ENCODE results near the gene FOXP1. TPM values are rescaled to one million over a fixed set of nuclear protein-coding genes. Genes with fewer than 3 reads are reported as not detected.

Gene FOXP1
- total and polyA plus RNA-seq, 5 experiments from 2014 or later = 280 to 443 (median 382) TPM

- peak in 1 of 2 donors; percentile 16 for ATAC-seq
- no peaks in the 10 kb centered on the region for H3K27me3 Mint-ChIP-seq
- H3K4me1 Mint-ChIP-seq = peaks cover 40 to 75% (median 59%) of the 10 kb centered on the region in 4 donors
- H3K27ac Mint-ChIP-seq = peak overlapping the region; percentile 8 to 87 (median 75)
- DNase-seq = no peak
- POLR2A ChIA-PET = no interaction called here
- peaks cover 0 to 65% (median 17%) of the 10 kb centered on the region in 3 donors for H3K36me3 Mint-ChIP-seq
- H3K4me3 Mint-ChIP-seq = peak overlapping the region in 1 of 10 donors; percentile 8
- H3K9me3 Mint-ChIP-seq = no peaks in the 10 kb centered on the region
These were observed 433.3 kb downstream of the FOXP1 start for GRCh38 chr3:71149959-71150954.

- POLR2A ChIA-PET = no interaction called here
- Mint-ChIP-seq H3K27me3 (no peaks in the 10 kb centered on the region), H3K4me1 (peaks cover 40 to 76% (median 67%) of the 10 kb centered on the region in 4 donors), H3K9me3 (no peaks in the 10 kb centered on the region), H3K4me3 (no peak overlapping the region), H3K36me3 (peaks cover 0 to 64% (median 18%) of the 10 kb centered on the region in 3 donors), H3K27ac (peak overlapping the region in 8 of 10 donors; percentile 28 to 85 (median 62))
- ATAC-seq (no peak), DNase-seq (no peak)
These were observed 435.0 kb downstream of the FOXP1 start for GRCh38 chr3:71148455-71149060.

GRCh38 chr3:71146673-71147072, 436.9 kb downstream of the FOXP1 start:
- H3K4me3 Mint-ChIP-seq = no peak overlapping the region
- no peak for DNase-seq
- peaks cover 41 to 74% (median 68%) of the 10 kb centered on the region in 4 donors for H3K4me1 Mint-ChIP-seq
- no peaks in the 10 kb centered on the region for H3K27me3 Mint-ChIP-seq
- POLR2A ChIA-PET = no interaction called here
- H3K9me3 Mint-ChIP-seq = no peaks in the 10 kb centered on the region
- H3K36me3 Mint-ChIP-seq = peaks cover 0 to 62% (median 15%) of the 10 kb centered on the region in 3 donors
- ATAC-seq = no peak
- peak overlapping the region in 9 of 10 donors; percentile 45 to 93 (median 74) for H3K27ac Mint-ChIP-seq

- Mint-ChIP-seq H3K27me3 (no peaks in the 10 kb centered on the region), H3K27ac (peak overlapping the region in 9 of 10 donors; percentile 12 to 86 (median 49)), H3K36me3 (peaks cover 5 to 64% (median 15%) of the 10 kb centered on the region in 3 donors), H3K4me3 (no peak overlapping the region), H3K9me3 (no peaks in the 10 kb centered on the region), H3K4me1 (peaks cover 41 to 78% (median 66%) of the 10 kb centered on the region in 4 donors)
- no peak for ATAC-seq
- no peak for DNase-seq
- POLR2A ChIA-PET = interaction anchor here (0.6 to 1.8 kb wide), 2 partner anchors 15 to 122 kb away, joined by 3 to 6 read pairs; no protein-coding TSS in a partner anchor
These were observed 437.6 kb downstream of the FOXP1 start for GRCh38 chr3:71145954-71146353.

GRCh38 chr3:71144525-71145253, 438.8 kb downstream of the FOXP1 start:
- Mint-ChIP-seq H3K4me3 (peak overlapping the region in 2 of 10 donors; percentile 11 to 40), H3K4me1 (peaks cover 41 to 81% (median 67%) of the 10 kb centered on the region in 4 donors), H3K27ac (peak overlapping the region; percentile 36 to 89 (median 84)), H3K36me3 (peaks cover 5 to 66% (median 21%) of the 10 kb centered on the region in 3 donors), H3K9me3 (no peaks in the 10 kb centered on the region), H3K27me3 (no peaks in the 10 kb centered on the region)
- ATAC-seq (peak in 1 of 2 donors; percentile 11), DNase-seq (no peak)
- POLR2A ChIA-PET = interaction anchor here (1.2 to 1.8 kb wide), 2 partner anchors 9 to 14 kb away, joined by 4 to 6 read pairs; no protein-coding TSS in a partner anchor

- ATAC-seq (no peak), DNase-seq (no peak)
- H3K4me3 Mint-ChIP-seq = peak overlapping the region in 1 of 10 donors; percentile 24
- H3K9me3 Mint-ChIP-seq = no peaks in the 10 kb centered on the region
- peaks cover 39 to 82% (median 66%) of the 10 kb centered on the region in 4 donors for H3K4me1 Mint-ChIP-seq
- POLR2A ChIA-PET = interaction anchor here (0.6 to 2.0 kb wide), 4 partner anchors 10 to 441 kb away, joined by 3 to 10 read pairs (median 4); no protein-coding TSS in a partner anchor
- no peaks in the 10 kb centered on the region for H3K27me3 Mint-ChIP-seq
- peak overlapping the region in 9 of 10 donors; percentile 29 to 95 (median 60) for H3K27ac Mint-ChIP-seq
- peaks cover 5 to 64% (median 21%) of the 10 kb centered on the region in 3 donors for H3K36me3 Mint-ChIP-seq
These were observed 440.0 kb downstream of the FOXP1 start for GRCh38 chr3:71143493-71143892.

GRCh38 chr3:71142441-71143161, 440.9 kb downstream of the FOXP1 start:
- Mint-ChIP-seq H3K36me3 (peaks cover 5 to 68% (median 21%) of the 10 kb centered on the region in 3 donors), H3K4me1 (peaks cover 43 to 86% (median 70%) of the 10 kb centered on the region in 4 donors), H3K4me3 (peak overlapping the region in 5 of 10 donors; percentile 5 to 49 (median 29)), H3K9me3 (no peaks in the 10 kb centered on the region), H3K27me3 (no peaks in the 10 kb centered on the region), H3K27ac (peak overlapping the region; percentile 32 to 95 (median 84))
- POLR2A ChIA-PET = interaction anchor here (2.0 kb wide), 1 partner anchor 12 kb away, joined by 10 read pairs; no protein-coding TSS in a partner anchor
- peak in 2 of 10 donors; percentile 24 to 27 for DNase-seq
- peak; percentile 41 to 73 for ATAC-seq

- peaks cover 5 to 59% (median 17%) of the 10 kb centered on the region in 3 donors for H3K36me3 Mint-ChIP-seq
- peak overlapping the region in 1 of 10 donors; percentile 21 for H3K4me3 Mint-ChIP-seq
- H3K27ac Mint-ChIP-seq = peak overlapping the region; percentile 2 to 95 (median 65)
- peaks cover 41 to 84% (median 76%) of the 10 kb centered on the region in 4 donors for H3K4me1 Mint-ChIP-seq
- no peaks in the 10 kb centered on the region for H3K27me3 Mint-ChIP-seq
- no peaks in the 10 kb centered on the region for H3K9me3 Mint-ChIP-seq
- no peak for ATAC-seq
- no peak for DNase-seq
- POLR2A ChIA-PET = interaction anchor here (1.0 kb wide), 1 partner anchor 12 kb away, joined by 3 read pairs; no protein-coding TSS in a partner anchor
These were observed 443.1 kb downstream of the FOXP1 start for GRCh38 chr3:71140477-71140876.

GRCh38 chr3:71139496-71139895, 444.0 kb downstream of the FOXP1 start:
- ATAC-seq (no peak), DNase-seq (no peak)
- H3K4me1 Mint-ChIP-seq = peaks cover 43 to 87% (median 79%) of the 10 kb centered on the region in 4 donors
- H3K4me3 Mint-ChIP-seq = peak overlapping the region in 2 of 10 donors; percentile 30 to 56
- POLR2A ChIA-PET = interaction anchor here (0.7 kb wide), 1 partner anchor 9 kb away, joined by 5 read pairs; no protein-coding TSS in a partner anchor
- H3K36me3 Mint-ChIP-seq = peaks cover 5 to 54% (median 17%) of the 10 kb centered on the region in 3 donors
- peak overlapping the region; percentile 38 to 95 (median 76) for H3K27ac Mint-ChIP-seq
- H3K27me3 Mint-ChIP-seq = no peaks in the 10 kb centered on the region
- H3K9me3 Mint-ChIP-seq = no peaks in the 10 kb centered on the region

GRCh38 chr3:71138410-71138809, 445.1 kb downstream of the FOXP1 start:
- Mint-ChIP-seq H3K4me1 (peaks cover 43 to 87% (median 81%) of the 10 kb centered on the region in 4 donors), H3K4me3 (no peak overlapping the region), H3K27me3 (no peaks in the 10 kb centered on the region), H3K36me3 (peaks cover 5 to 55% (median 14%) of the 10 kb centered on the region in 3 donors), H3K9me3 (no peaks in the 10 kb centered on the region), H3K27ac (peak overlapping the region in 3 of 10 donors; percentile 22 to 95 (median 63))
- POLR2A ChIA-PET = no interaction called here
- ATAC-seq (no peak), DNase-seq (no peak)

GRCh38 chr3:71136276-71136675, 447.3 kb downstream of the FOXP1 start:
- ATAC-seq (no peak), DNase-seq (no peak)
- peaks cover 1 to 47% (median 9%) of the 10 kb centered on the region in 3 donors for H3K36me3 Mint-ChIP-seq
- no peaks in the 10 kb centered on the region for H3K9me3 Mint-ChIP-seq
- H3K4me1 Mint-ChIP-seq = peaks cover 43 to 87% (median 83%) of the 10 kb centered on the region in 4 donors
- peak overlapping the region in 7 of 10 donors; percentile 44 to 98 (median 87) for H3K27ac Mint-ChIP-seq
- no peak overlapping the region for H3K4me3 Mint-ChIP-seq
- H3K27me3 Mint-ChIP-seq = no peaks in the 10 kb centered on the region
- POLR2A ChIA-PET = interaction anchor here (1.6 kb wide), 1 partner anchor 73 kb away, joined by 6 read pairs; no protein-coding TSS in a partner anchor
